GOT3 (cell line): Measurements from ENCODE around the gene OPN1MW.
"Not testable (repeated sequence)": the region's sequence is repeated elsewhere in the genome, so short reads cannot be mapped to it uniquely, and the experiment has no call there.

Experiments
- DNase-seq: peaks from one replicate; lab custom pipeline; 2025; ENCODE audit warnings: mixed read lengths; lab: John Stamatoyannopoulos, UW

Gene OPN1MW

GRCh38 chrX:154182296-154182695, at the start of gene OPN1MW:
Gene OPN1MW, plus strand, starts transcription at chrX:154182596. Its CDS starts 82 bp downstream, at chrX:154182678.
- not testable (repeated sequence) for DNase-seq

- no peak for DNase-seq
Observed at GRCh38 chrX:154135458-154136229, 46.8 kb upstream of the OPN1MW start.

GRCh38 chrX:154136627-154137161, 45.7 kb upstream of the OPN1MW start:
- no peak for DNase-seq

- DNase-seq: no peak
Observed at GRCh38 chrX:154138857-154139256, 43.5 kb upstream of the OPN1MW start.

- no peak for DNase-seq
Observed at GRCh38 chrX:154140206-154140605, 42.2 kb upstream of the OPN1MW start.

- DNase-seq: no peak
Observed at GRCh38 chrX:154140742-154141141, 41.7 kb upstream of the OPN1MW start.

- DNase-seq: no peak
Observed at GRCh38 chrX:154142386-154142785, 40.0 kb upstream of the OPN1MW start.

GRCh38 chrX:154142950-154143745, 39.2 kb upstream of the OPN1MW start:
- DNase-seq: no peak

- not testable (repeated sequence) for DNase-seq
Observed at GRCh38 chrX:154144010-154144409, 38.4 kb upstream of the OPN1MW start, which contains the start of gene OPN1LW. Gene OPN1LW, plus strand, starts transcription at chrX:154144243. Its CDS starts 41 bp downstream, at chrX:154144284.

GRCh38 chrX:154151030-154151429, 31.4 kb upstream of the OPN1MW start:
- DNase-seq: not testable (repeated sequence)

GRCh38 chrX:154156221-154156620, 26.2 kb upstream of the OPN1MW start:
- not testable (repeated sequence) for DNase-seq

- DNase-seq: not testable (repeated sequence)
Observed at GRCh38 chrX:154157207-154157606, 25.2 kb upstream of the OPN1MW start.

GRCh38 chrX:154159345-154159744, 23.1 kb upstream of the OPN1MW start:
- not testable (repeated sequence) for DNase-seq

- not testable (repeated sequence) for DNase-seq
Observed at GRCh38 chrX:154164902-154165301, 17.5 kb upstream of the OPN1MW start.

- DNase-seq: not testable (repeated sequence)
Observed at GRCh38 chrX:154168384-154168783, 14.0 kb upstream of the OPN1MW start.

- DNase-seq: not testable (repeated sequence)
Observed at GRCh38 chrX:154172535-154172943, 9.9 kb upstream of the OPN1MW start.

- not testable (repeated sequence) for DNase-seq
Observed at GRCh38 chrX:154174356-154174755, 8.0 kb upstream of the OPN1MW start.

- DNase-seq: not testable (repeated sequence)
Observed at GRCh38 chrX:154183794-154184193, 1.4 kb downstream of the OPN1MW start.

- not testable (repeated sequence) for DNase-seq
Observed at GRCh38 chrX:154192846-154193245, 10.4 kb downstream of the OPN1MW start.

GRCh38 chrX:154194316-154194715, 11.9 kb downstream of the OPN1MW start:
- not testable (repeated sequence) for DNase-seq

GRCh38 chrX:154196466-154196865, 14.1 kb downstream of the OPN1MW start:
- not testable (repeated sequence) for DNase-seq

GRCh38 chrX:154209670-154210418, 27.4 kb downstream of the OPN1MW start:
- DNase-seq: not testable (repeated sequence)
